OCI-LY3 (cell line): ENCODE results near the gene LYST.

ENCODE experiments used
- CTCF ChIP-seq: fragments of 200-600, 300-600 bp; sonication (generic); IDR thresholded peaks from 2 replicates; pipeline ENCODE4 v1.5.1; 2014; ENCODE audit warnings: antibody characterized with exemption, low read length, low read depth
- EZH2phosphoT487 ChIP-seq: fragments of 200-600 bp; shearing (Covaris generic); IDR thresholded peaks from 2 replicates; pipeline ENCODE4 v1.6.1; 2018; ENCODE audit warnings: antibody characterized with exemption, mixed run types, low read depth

GRCh38 chr1:235817101-235817728, 49.5 kb downstream of the LYST start:
- no peak for TF ChIP-seq CTCF
- TF ChIP-seq EZH2phosphoT487: no peak
